Hepatocyte (in vitro differentiated cells): ENCODE measurements around the gene DHDDS. TPM values are rescaled to one million over a fixed set of nuclear protein-coding genes. Genes with fewer than 3 reads are reported as not detected.

ENCODE experiments used
- DNase-seq: peaks from one replicate; pipeline ENCODE4 v3.0.0-alpha.2; 2016; ENCODE audit warnings: low spot score
- H2AFZ ChIP-seq: fragments of 200-600 bp; sonication (generic); 2 replicates; pipeline ENCODE4 v1.6.0; 2016; ENCODE audit warnings: antibody characterized with exemption, mild to moderate bottlenecking
- H3K27ac ChIP-seq: fragments of 200-600 bp; sonication (generic); 2 replicates; pipeline ENCODE4 v1.5.1; 2016; ENCODE audit warnings: mild to moderate bottlenecking
- H3K27me3 ChIP-seq: fragments of 200-600 bp; sonication (generic); 2 replicates; pipeline ENCODE4 v1.6.1; 2016
- H3K36me3 ChIP-seq: fragments of 200-600 bp; sonication (generic); replicated peaks from 2 replicates; pipeline ENCODE4 v1.5.1; 2016; ENCODE audit warnings: low read depth; ENCODE audit not compliant: insufficient read depth
- H3K4me1 ChIP-seq: fragments of 200-600 bp; sonication (generic); 2 replicates; pipeline ENCODE4 v1.5.1; 2016; ENCODE audit warnings: mild to moderate bottlenecking, moderate library complexity; ENCODE audit not compliant: insufficient read depth
- H3K4me2 ChIP-seq: fragments of 200-600 bp; sonication (generic); 2 replicates; pipeline ENCODE4 v1.6.0; 2016
- H3K4me3 ChIP-seq: fragments of 200-600 bp; sonication (generic); 2 replicates; pipeline ENCODE4 v1.5.1; 2016; ENCODE audit warnings: mild to moderate bottlenecking
- H3K79me2 ChIP-seq: fragments of 200-600 bp; sonication (generic); 2 replicates; pipeline ENCODE4 v1.6.0; 2017; ENCODE audit warnings: mild to moderate bottlenecking
- H3K9me2 ChIP-seq: fragments of 200-600 bp; sonication (generic); replicated peaks from 2 replicates; pipeline ENCODE4 v1.6.0; 2017; ENCODE audit warnings: mild to moderate bottlenecking; ENCODE audit not compliant: insufficient read depth
- H3K9me3 ChIP-seq: fragments of 200-600 bp; sonication (generic); 2 replicates; pipeline ENCODE4 v1.5.1; 2016; ENCODE audit warnings: low read depth, mild to moderate bottlenecking
- H4K20me1 ChIP-seq: fragments of 200-600 bp; sonication (generic); 2 replicates; pipeline ENCODE4 v1.6.0; 2016; ENCODE audit warnings: mild to moderate bottlenecking; ENCODE audit not compliant: insufficient read depth, poor library complexity, severe bottlenecking
- CTCF ChIP-seq: fragments of 200-600 bp; sonication (generic); IDR thresholded peaks from 2 replicates; pipeline ENCODE4 v1.5.1; 2016; ENCODE audit warnings: antibody characterized with exemption, mild to moderate bottlenecking; ENCODE audit not compliant: poor library complexity
- EZH2 ChIP-seq: fragments of 200-600 bp; sonication (generic); IDR thresholded peaks from 2 replicates; pipeline ENCODE4 v1.6.1; 2016; ENCODE audit warnings: antibody characterized with exemption, mild to moderate bottlenecking, borderline replicate concordance
- EZH2phosphoT487 ChIP-seq: fragments of 200-600 bp; sonication (generic); IDR thresholded peaks from one replicate; pipeline ENCODE4 v1.6.1; 2018; ENCODE audit warnings: antibody characterized with exemption, mild to moderate bottlenecking, low read depth, moderate library complexity; ENCODE audit not compliant: unreplicated experiment, severe bottlenecking
- WGBS: methylation state at CpG from one replicate; pipeline ENCODE4 v1.1.6; 2016; ENCODE audit warnings: low lambda C conversion rate; ENCODE audit errors: missing lambda C conversion rate; 5-methylcytosine and 5-hydroxymethylcytosine counted together
- polyA plus RNA-seq: library from polyadenylated mRNA; unstranded; fragments of >200 nt; fragmentation: Nextera tagmentation; extraction: Ambion mirVana; gene quantifications from 2 replicates; pipeline ENCODE4 v1.2.1, GENCODE V29; 2016
- total RNA-seq: library from RNA; depleted of rRNA; stranded (reverse); fragments of >200 nt; gene quantifications from 2 replicates; pipeline ENCODE4 v1.2.3, GENCODE V29; 2014

Gene DHDDS
- total and polyA plus RNA-seq, 2 experiments from 2014 or later, result 42.9 to 44.9 TPM

- H3K79me2 ChIP-seq, result peaks cover 32% of the 10 kb centered on the region
- H3K4me3 ChIP-seq, result no peak overlapping the region
- peaks cover 32% of the 10 kb centered on the region for H4K20me1 ChIP-seq
- peaks cover 27% of the 10 kb centered on the region for H3K4me1 ChIP-seq
- peak overlapping the region; percentile 6 for H3K27ac ChIP-seq
- H3K9me3 ChIP-seq, result no peaks in the 10 kb centered on the region
- no peak overlapping the region for H2AFZ ChIP-seq
- no peak for DNase-seq
- no peaks in the 10 kb centered on the region for H3K27me3 ChIP-seq
- TF ChIP-seq EZH2 (no peak), EZH2phosphoT487 (no peak), CTCF (no peak)
- H3K36me3 ChIP-seq, result no peaks in the 10 kb centered on the region
- H3K9me2 ChIP-seq, result no peaks in the 10 kb centered on the region
- peak overlapping the region; percentile 85 for H3K4me2 ChIP-seq
- WGBS, result 74% methylated on average over 1 of the region's 1 CpG
These were observed 42.7 kb downstream of the DHDDS start for GRCh38 chr1:26474818-26475217.

- H3K4me1 ChIP-seq, result peaks cover 24% of the 10 kb centered on the region
- no peak overlapping the region for H3K4me2 ChIP-seq
- H4K20me1 ChIP-seq, result peaks cover 27% of the 10 kb centered on the region
- no peak overlapping the region for H3K4me3 ChIP-seq
- H3K9me3 ChIP-seq, result no peaks in the 10 kb centered on the region
- TF ChIP-seq CTCF (no peak), EZH2phosphoT487 (no peak), EZH2 (no peak)
- no peaks in the 10 kb centered on the region for H3K36me3 ChIP-seq
- H3K9me2 ChIP-seq, result no peaks in the 10 kb centered on the region
- no peak overlapping the region for H3K27ac ChIP-seq
- no peaks in the 10 kb centered on the region for H3K27me3 ChIP-seq
- H2AFZ ChIP-seq, result no peak overlapping the region
- H3K79me2 ChIP-seq, result peaks cover 31% of the 10 kb centered on the region
- 95% methylated on average over 3 of the region's 3 CpGs for WGBS
- DNase-seq, result no peak
These were observed 43.9 kb downstream of the DHDDS start for GRCh38 chr1:26475989-26476388.

GRCh38 chr1:26476958-26477357 lies 44.8 kb downstream of the DHDDS start:
- H3K36me3 ChIP-seq, result no peaks in the 10 kb centered on the region
- H3K4me2 ChIP-seq, result no peak overlapping the region
- TF ChIP-seq CTCF, result no peak
- H3K27ac ChIP-seq, result no peak overlapping the region
- peaks cover 27% of the 10 kb centered on the region for H3K79me2 ChIP-seq
- no peak overlapping the region for H2AFZ ChIP-seq
- no peaks in the 10 kb centered on the region for H3K27me3 ChIP-seq
- H3K9me2 ChIP-seq, result no peaks in the 10 kb centered on the region
- WGBS, result 97% methylated on average over 4 of the region's 4 CpGs
- H3K9me3 ChIP-seq, result no peaks in the 10 kb centered on the region
- DNase-seq, result no peak
- H3K4me3 ChIP-seq, result no peak overlapping the region
- peaks cover 16% of the 10 kb centered on the region for H3K4me1 ChIP-seq
- H4K20me1 ChIP-seq, result peaks cover 26% of the 10 kb centered on the region
